CD8-positive, alpha-beta memory T cell (primary cell): Measurements from ENCODE around the gene SEMA5B. TPM values are rescaled to one million over a fixed set of nuclear protein-coding genes. Genes with fewer than 3 reads are reported as not detected.
A peak's percentile ranks its signal among the peaks of the same experiment; 100 is the strongest.

ENCODE experiments used
- CTCF ChIA-PET: fragments of 350-600 bp; sonication (Branson Sonifier 250); formaldehyde crosslinking; loops from one replicate; lab custom pipeline; 2021; ENCODE audit warnings: antibody characterized with exemption; lab: Charles Lee
- POLR2A ChIA-PET: fragments of 350-600 bp; sonication (Branson Sonifier 250); formaldehyde crosslinking; loops from one replicate; lab custom pipeline; 2021; ENCODE audit warnings: antibody characterized with exemption; lab: Charles Lee
- DNase-seq, 5 donors: peaks; one replicate each; pipeline versions ENCODE4 v3.0.0 to v3.0.0-alpha.2; 2020 to 2022; ENCODE audit warnings: mixed read lengths in 1 of 5
- H3K27ac ChIP-seq: one replicate; pipeline ENCODE4 v1.7.0; 2013; ENCODE audit warnings: low read depth, mild to moderate bottlenecking, low read length, moderate library complexity
- H3K27me3 ChIP-seq: 2 replicates; pipeline ENCODE4 v1.7.0; 2013; ENCODE audit warnings: low read length, mild to moderate bottlenecking; ENCODE audit not compliant: insufficient read depth, poor library complexity, severe bottlenecking
- H3K36me3 ChIP-seq: 2 replicates; pipeline ENCODE4 v1.7.0; 2013; ENCODE audit warnings: mild to moderate bottlenecking, low read length, moderate library complexity; ENCODE audit not compliant: insufficient read depth
- H3K4me1 ChIP-seq: 2 replicates; pipeline ENCODE4 v1.7.0; 2013; ENCODE audit warnings: mild to moderate bottlenecking, low read length, moderate library complexity; ENCODE audit not compliant: insufficient read depth
- H3K4me3 ChIP-seq: 2 replicates; pipeline ENCODE4 v1.7.0; 2013; ENCODE audit warnings: mild to moderate bottlenecking, low read length
- H3K9me3 ChIP-seq: 2 replicates; pipeline ENCODE4 v1.7.0; 2013; ENCODE audit warnings: mild to moderate bottlenecking, low read length
- H3K27ac Mint-ChIP-seq, 8 donors: one replicate each; pipeline ENCODE4 v1.8.0; 2020 to 2021; ENCODE audit warnings: mixed read lengths in 8 of 8, mild to moderate bottlenecking in 6 of 8, inconsistent platforms in 3 of 8, moderate library complexity in 3 of 8
- H3K27me3 Mint-ChIP-seq, 2 donors: one replicate each; pipeline ENCODE4 v1.8.0; 2020 to 2021; ENCODE audit warnings: mixed read lengths in 2 of 2, mild to moderate bottlenecking in 1 of 2, moderate library complexity in 1 of 2
- H3K36me3 Mint-ChIP-seq, 3 donors: one replicate each; pipeline ENCODE4 v1.8.0; 2020 to 2021; ENCODE audit warnings: mixed read lengths in 3 of 3, inconsistent platforms in 1 of 3, mild to moderate bottlenecking in 1 of 3
- H3K4me1 Mint-ChIP-seq, 3 donors: one replicate each; pipeline ENCODE4 v1.8.0; 2020 to 2021; ENCODE audit warnings: mixed read lengths in 3 of 3, inconsistent platforms in 1 of 3, mild to moderate bottlenecking in 1 of 3
- H3K4me3 Mint-ChIP-seq, 7 donors: one replicate each; pipeline ENCODE4 v1.8.0; 2020 to 2021; ENCODE audit warnings: mixed read lengths in 7 of 7, mild to moderate bottlenecking in 6 of 7, moderate library complexity in 4 of 7, inconsistent platforms in 2 of 7
- H3K9me3 Mint-ChIP-seq, 5 donors: one replicate each; pipeline ENCODE4 v1.8.0; 2020 to 2022; ENCODE audit warnings: mixed read lengths in 5 of 5, mild to moderate bottlenecking in 3 of 5, moderate library complexity in 2 of 5, inconsistent platforms in 1 of 5
- polyA plus RNA-seq: library from polyadenylated mRNA; unstranded; fragments of 300-500 nt; fragmentation: Illumina TruSeq; gene quantifications from one replicate; pipeline ENCODE4 v1.2.3, GENCODE V29; 2021
- total RNA-seq, 2 experiments: library from RNA; stranded (reverse); gene quantifications; one replicate each; pipeline ENCODE4 v1.2.3, GENCODE V29; 2021

Gene SEMA5B
- total and polyA plus RNA-seq, 3 experiments from 2014 or later, result not detected

- CTCF ChIA-PET, result no interaction called here
These were observed 48.4 kb downstream of the SEMA5B start for GRCh38 chr3:122979211-122979610.

GRCh38 chr3:122978569-122978968, 49.0 kb downstream of the SEMA5B start:
- no peak overlapping the region for H3K4me3 Mint-ChIP-seq
- no peak overlapping the region for H3K27ac ChIP-seq
- H3K4me3 ChIP-seq, result no peak overlapping the region
- H3K9me3 Mint-ChIP-seq, result no peaks in the 10 kb centered on the region
- no peak for DNase-seq
- H3K27me3 Mint-ChIP-seq, result peaks cover 4 to 16% of the 10 kb centered on the region in 2 donors
- H3K36me3 Mint-ChIP-seq, result no peaks in the 10 kb centered on the region
- H3K9me3 ChIP-seq, result no peaks in the 10 kb centered on the region
- peaks cover 4% of the 10 kb centered on the region for H3K4me1 ChIP-seq
- ChIA-PET POLR2A (no interaction called here), CTCF (no interaction called here)
- no peaks in the 10 kb centered on the region for H3K36me3 ChIP-seq
- no peak overlapping the region for H3K27ac Mint-ChIP-seq
- H3K27me3 ChIP-seq, result no peaks in the 10 kb centered on the region
- peaks cover 26 to 34% (median 31%) of the 10 kb centered on the region in 3 donors for H3K4me1 Mint-ChIP-seq

More at GRCh38 chr3:122979211-122979610, 48.4 kb downstream of the SEMA5B start:
- H3K27me3 Mint-ChIP-seq, result peaks cover 4 to 17% of the 10 kb centered on the region in 2 donors
- H3K27ac ChIP-seq, result no peak overlapping the region
- peaks cover 4% of the 10 kb centered on the region for H3K4me1 ChIP-seq
- DNase-seq, result no peak
- peaks cover 26 to 34% (median 31%) of the 10 kb centered on the region in 3 donors for H3K4me1 Mint-ChIP-seq
- no peak overlapping the region for H3K4me3 ChIP-seq
- POLR2A ChIA-PET, result no interaction called here
- no peaks in the 10 kb centered on the region for H3K27me3 ChIP-seq
- no peaks in the 10 kb centered on the region for H3K36me3 ChIP-seq
- no peak overlapping the region for H3K27ac Mint-ChIP-seq
- no peaks in the 10 kb centered on the region for H3K36me3 Mint-ChIP-seq
- H3K9me3 Mint-ChIP-seq, result no peaks in the 10 kb centered on the region
- no peak overlapping the region for H3K4me3 Mint-ChIP-seq
- H3K9me3 ChIP-seq, result no peaks in the 10 kb centered on the region

- CTCF ChIA-PET, result no interaction called here
- H3K4me3 ChIP-seq, result no peak overlapping the region
- H3K4me1 ChIP-seq, result peaks cover 4% of the 10 kb centered on the region
- peaks cover 29 to 34% (median 33%) of the 10 kb centered on the region in 3 donors for H3K4me1 Mint-ChIP-seq
- POLR2A ChIA-PET, result no interaction called here
- H3K27ac ChIP-seq, result no peak overlapping the region
- no peak overlapping the region for H3K4me3 Mint-ChIP-seq
- H3K27me3 ChIP-seq, result no peaks in the 10 kb centered on the region
- H3K9me3 ChIP-seq, result no peaks in the 10 kb centered on the region
- H3K36me3 Mint-ChIP-seq, result no peaks in the 10 kb centered on the region
- H3K27ac Mint-ChIP-seq, result peak overlapping the region in 1 of 8 donors; percentile 38
- H3K36me3 ChIP-seq, result no peaks in the 10 kb centered on the region
- peaks cover 4 to 12% of the 10 kb centered on the region in 2 donors for H3K27me3 Mint-ChIP-seq
- no peaks in the 10 kb centered on the region for H3K9me3 Mint-ChIP-seq
- DNase-seq, result no peak
These were observed 49.7 kb downstream of the SEMA5B start for GRCh38 chr3:122977746-122978466.

- Histone ChIP-seq H3K27ac (no peak overlapping the region), H3K9me3 (no peaks in the 10 kb centered on the region), H3K36me3 (no peaks in the 10 kb centered on the region), H3K27me3 (no peaks in the 10 kb centered on the region), H3K4me3 (no peak overlapping the region), H3K4me1 (peaks cover 4% of the 10 kb centered on the region)
- Mint-ChIP-seq H3K4me1 (peaks cover 29 to 34% (median 33%) of the 10 kb centered on the region in 3 donors), H3K4me3 (peak overlapping the region in 6 of 7 donors; percentile 3 to 69 (median 53)), H3K36me3 (no peaks in the 10 kb centered on the region), H3K27ac (peak overlapping the region in 5 of 8 donors; percentile 21 to 75 (median 48)), H3K9me3 (no peaks in the 10 kb centered on the region), H3K27me3 (peaks cover 0 to 4% of the 10 kb centered on the region in 2 donors)
- ChIA-PET CTCF (no interaction called here), POLR2A (no interaction called here)
- peak in 1 of 5 donors; percentile 7 for DNase-seq
These were observed 51.7 kb downstream of the SEMA5B start for GRCh38 chr3:122975924-122976293.

GRCh38 chr3:122975163-122975923, 52.2 kb downstream of the SEMA5B start:
- Histone ChIP-seq H3K36me3 (no peaks in the 10 kb centered on the region), H3K27ac (no peak overlapping the region), H3K4me3 (no peak overlapping the region), H3K9me3 (no peaks in the 10 kb centered on the region), H3K4me1 (peaks cover 4% of the 10 kb centered on the region), H3K27me3 (no peaks in the 10 kb centered on the region)
- H3K9me3 Mint-ChIP-seq, result no peaks in the 10 kb centered on the region
- H3K4me1 Mint-ChIP-seq, result peaks cover 29 to 34% (median 33%) of the 10 kb centered on the region in 3 donors
- peak overlapping the region in 4 of 8 donors; percentile 0 to 75 (median 24) for H3K27ac Mint-ChIP-seq
- DNase-seq, result peak in 3 of 5 donors; percentile 2 to 53 (median 19)
- no peaks in the 10 kb centered on the region for H3K36me3 Mint-ChIP-seq
- peak overlapping the region in 6 of 7 donors; percentile 47 to 76 (median 60) for H3K4me3 Mint-ChIP-seq
- CTCF ChIA-PET, result no interaction called here
- POLR2A ChIA-PET, result no interaction called here
- peaks cover 0 to 4% of the 10 kb centered on the region in 2 donors for H3K27me3 Mint-ChIP-seq

GRCh38 chr3:122974764-122975162, 52.8 kb downstream of the SEMA5B start:
- Histone ChIP-seq H3K4me3 (no peak overlapping the region), H3K4me1 (peaks cover 4% of the 10 kb centered on the region), H3K27ac (no peak overlapping the region), H3K36me3 (no peaks in the 10 kb centered on the region), H3K9me3 (no peaks in the 10 kb centered on the region), H3K27me3 (no peaks in the 10 kb centered on the region)
- Mint-ChIP-seq H3K36me3 (no peaks in the 10 kb centered on the region), H3K27ac (peak overlapping the region in 3 of 8 donors; percentile 21 to 74 (median 53)), H3K27me3 (no peaks in the 10 kb centered on the region), H3K4me1 (peaks cover 29 to 34% (median 33%) of the 10 kb centered on the region in 3 donors), H3K4me3 (peak overlapping the region in 6 of 7 donors; percentile 47 to 76 (median 60)), H3K9me3 (no peaks in the 10 kb centered on the region)
- POLR2A ChIA-PET, result no interaction called here
- CTCF ChIA-PET, result no interaction called here
- DNase-seq, result no peak

- Mint-ChIP-seq H3K27ac (peak overlapping the region in 1 of 8 donors; percentile 33), H3K36me3 (no peaks in the 10 kb centered on the region), H3K9me3 (no peaks in the 10 kb centered on the region), H3K4me1 (peaks cover 27 to 29% (median 28%) of the 10 kb centered on the region in 3 donors), H3K27me3 (peaks cover 0 to 4% of the 10 kb centered on the region in 2 donors), H3K4me3 (no peak overlapping the region)
- H3K4me1 ChIP-seq, result peaks cover 4% of the 10 kb centered on the region
- ChIA-PET CTCF (no interaction called here), POLR2A (no interaction called here)
- no peaks in the 10 kb centered on the region for H3K36me3 ChIP-seq
- H3K27me3 ChIP-seq, result no peaks in the 10 kb centered on the region
- no peak overlapping the region for H3K4me3 ChIP-seq
- no peak for DNase-seq
- no peak overlapping the region for H3K27ac ChIP-seq
- no peaks in the 10 kb centered on the region for H3K9me3 ChIP-seq
These were observed 53.5 kb downstream of the SEMA5B start for GRCh38 chr3:122973893-122974615.
